COLO668 (cell line): Measurements from ENCODE around the gene ITCH.
"Not testable (repeated sequence)": the region's sequence is repeated elsewhere in the genome, so short reads cannot be mapped to it uniquely, and the experiment has no call there.

Source experiments
- DNase-seq: peaks from one replicate; lab custom pipeline; 2025; ENCODE audit not compliant: unreplicated experiment; lab: John Stamatoyannopoulos, UW

The ITCH gene

DNA sequence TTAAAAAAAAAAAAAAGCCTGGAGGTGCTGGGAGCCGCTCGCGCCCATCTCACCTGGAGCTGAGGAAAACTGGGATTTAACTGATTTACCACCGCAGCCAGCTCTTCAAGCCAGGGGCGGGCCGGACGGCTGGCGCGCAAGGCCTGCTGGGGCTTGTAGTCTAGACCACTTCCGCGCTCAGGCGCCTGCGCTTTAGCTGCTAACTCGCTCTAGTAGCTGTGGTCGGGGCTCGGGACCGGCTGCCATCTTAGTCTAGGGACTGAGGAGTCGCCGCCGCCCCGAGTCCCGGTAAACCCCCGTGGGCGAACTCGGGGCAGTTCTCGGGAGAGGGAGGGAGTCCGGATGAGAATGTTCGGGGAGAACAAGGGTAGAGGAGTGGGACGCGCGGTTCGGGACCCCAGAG is at the start of gene ITCH:
ITCH (plus strand) TSS at position 212 of the 403 bp plus-strand sequence. CDS start 30,539 bp downstream, outside the sequence.
- DNase-seq = peak; percentile 97

DNA sequence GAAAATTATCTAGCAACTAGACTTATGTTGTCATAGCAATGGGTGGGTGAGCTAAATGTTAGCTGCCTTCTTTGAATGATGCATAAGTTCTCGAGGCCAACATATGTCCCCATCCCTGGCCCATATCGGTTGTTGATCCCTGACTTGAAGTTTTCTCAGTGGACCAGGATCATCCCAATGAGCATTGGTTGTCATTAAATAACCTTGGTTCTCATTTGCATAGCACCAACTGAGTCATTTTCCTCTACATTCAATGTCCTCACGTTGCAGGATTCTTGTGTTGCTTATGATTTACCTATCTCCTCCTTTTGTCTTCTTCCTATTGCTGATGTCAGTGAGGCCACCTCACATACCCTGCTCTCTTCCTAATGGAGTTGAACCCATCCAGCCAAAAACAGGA is 47.8 kb upstream of the ITCH start:
- no peak for DNase-seq

DNA sequence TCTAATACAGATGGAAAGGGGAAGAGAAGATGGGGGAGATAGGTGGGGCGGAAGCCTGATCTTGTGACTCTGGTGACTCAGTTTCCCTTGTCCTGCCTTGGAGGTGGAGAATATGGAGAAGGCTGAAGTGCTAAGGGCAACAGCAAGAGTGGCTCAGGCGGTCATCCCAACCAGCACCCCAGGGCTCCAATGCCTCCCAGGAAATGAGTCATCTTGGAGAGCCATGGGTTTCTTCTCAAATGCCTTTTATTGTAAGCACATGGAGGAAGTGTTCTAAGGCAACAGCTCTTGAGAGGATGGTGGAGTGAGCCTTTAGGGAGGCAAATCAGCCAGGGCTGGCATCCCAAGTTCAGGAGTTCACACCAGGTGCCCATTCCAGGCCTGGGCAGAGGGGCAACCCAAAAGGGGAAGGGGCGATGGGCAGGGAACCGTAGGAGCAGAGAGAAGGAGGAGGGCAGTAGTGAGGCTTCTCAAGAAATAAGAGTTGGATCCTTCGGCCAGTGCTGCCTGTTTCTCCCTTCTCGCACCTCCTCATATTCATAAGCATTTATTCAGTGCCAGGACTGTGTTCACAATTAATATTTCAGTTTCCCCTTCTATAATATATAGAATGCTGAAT is 46.8 kb upstream of the ITCH start:
- no peak for DNase-seq

DNA sequence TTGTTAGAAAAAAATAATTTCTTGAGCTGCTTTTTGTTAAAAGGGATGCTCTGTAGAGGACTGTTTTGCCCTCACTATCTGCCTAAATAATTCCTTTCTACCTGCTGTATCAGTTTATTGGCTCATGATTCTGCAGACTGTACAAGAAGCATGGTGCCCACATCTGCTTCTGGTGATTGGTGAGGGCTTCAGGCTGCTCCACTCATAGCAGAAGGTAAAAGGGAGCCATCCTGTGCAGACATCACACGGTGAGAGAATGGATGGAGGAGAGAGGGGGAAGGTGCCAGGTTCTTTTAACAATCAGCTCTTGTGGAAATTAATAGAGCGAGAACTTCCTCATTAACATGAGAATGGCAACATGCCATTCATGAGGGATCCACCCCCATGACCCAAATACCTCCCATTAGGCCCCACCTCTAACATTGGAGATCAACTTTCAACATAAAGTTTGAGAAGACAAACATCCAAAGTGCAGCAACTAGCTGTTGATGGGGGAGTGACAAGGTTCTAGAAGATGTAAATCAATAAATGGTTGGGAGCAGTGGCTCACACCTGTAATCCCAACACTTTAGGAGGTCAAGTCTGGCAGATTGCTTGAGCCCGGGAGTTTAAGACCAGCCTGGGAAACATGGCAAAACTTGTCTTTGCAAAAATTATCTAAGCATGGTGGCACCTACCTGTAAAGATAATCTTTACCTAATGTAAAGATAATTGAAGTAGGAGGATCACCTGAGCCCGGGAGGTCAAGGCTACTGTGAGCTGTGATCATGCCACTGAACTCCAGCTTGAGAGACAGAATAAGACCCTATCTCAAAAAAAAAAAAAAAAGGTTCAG is 44.2 kb upstream of the ITCH start:
- DNase-seq = no peak

- DNase-seq = no peak
These were observed 42.2 kb upstream of the ITCH start for GRCh38 chr20:34320861-34321260.

GRCh38 chr20:34322267-34323105 is 40.6 kb upstream of the ITCH start:
- DNase-seq = no peak

DNA sequence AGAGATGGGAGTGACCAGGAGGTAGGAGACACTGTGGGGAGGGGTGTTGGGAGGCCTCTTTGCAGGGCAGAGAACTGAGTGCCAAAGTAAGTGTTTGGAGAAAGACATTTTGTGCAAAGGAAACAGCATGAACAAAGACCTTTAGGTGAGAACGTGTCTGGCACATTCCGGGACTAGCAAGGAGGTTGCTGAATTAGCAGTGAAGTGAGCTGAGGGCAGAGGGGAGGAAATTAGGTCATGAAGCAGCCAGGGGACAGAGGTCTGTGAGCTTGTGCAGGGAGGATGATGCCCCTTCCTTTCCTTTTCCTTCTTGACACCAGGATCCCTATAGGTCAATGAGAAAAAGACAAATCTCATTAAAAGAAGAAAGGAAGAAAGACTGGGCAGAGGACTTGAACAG is 38.5 kb upstream of the ITCH start:
- no peak for DNase-seq

DNA sequence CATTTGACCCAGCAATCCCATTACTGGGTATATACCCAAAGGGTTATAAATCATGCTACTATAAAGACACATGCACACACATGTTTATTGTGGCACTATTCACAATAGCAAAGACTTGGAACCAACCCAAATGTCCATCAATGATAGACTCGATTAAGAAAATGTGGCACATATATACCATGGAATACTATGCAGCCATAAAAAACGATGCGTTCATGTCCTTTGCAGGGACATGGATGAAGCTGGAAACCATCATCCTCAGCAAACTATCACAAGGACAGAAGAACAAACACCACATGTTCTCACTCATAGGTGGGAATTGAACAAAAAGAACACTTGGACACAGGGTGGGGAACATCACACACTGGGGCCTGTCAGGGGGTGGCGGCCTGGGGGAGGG is 34.9 kb upstream of the ITCH start:
- DNase-seq = not testable (repeated sequence)

DNA sequence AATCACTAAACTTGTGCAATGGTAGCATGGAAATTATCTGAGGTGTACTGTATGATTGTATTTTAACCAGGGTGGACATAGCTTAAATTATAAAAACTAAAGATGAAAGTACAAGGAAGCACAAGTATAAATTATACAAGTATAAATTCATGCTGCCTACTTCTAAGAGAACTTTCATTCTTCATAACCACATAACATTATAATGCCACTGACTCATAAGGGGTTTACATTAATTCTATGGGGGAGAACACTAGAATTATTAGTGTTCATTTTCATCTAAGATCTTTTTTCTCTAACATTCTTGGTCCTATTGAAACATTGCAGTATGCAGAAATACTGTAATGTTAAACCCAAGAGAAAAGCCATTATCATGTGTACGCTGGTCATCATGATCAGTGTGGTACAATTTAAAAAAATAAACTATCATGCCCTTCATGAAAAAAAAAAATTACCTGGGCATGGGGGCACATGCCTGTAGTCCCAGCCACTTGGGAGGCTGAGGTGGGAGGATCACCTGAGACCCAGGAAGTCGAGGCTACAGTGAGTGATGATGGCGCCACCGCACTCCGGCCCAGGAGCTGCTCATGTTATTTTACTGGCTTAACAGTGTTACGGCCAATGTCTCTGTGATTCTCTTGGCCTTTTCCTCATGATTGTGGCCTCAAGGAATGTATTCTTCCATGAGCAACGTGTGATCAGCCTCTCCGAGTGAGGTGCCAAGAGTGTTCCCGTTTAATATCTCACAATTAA is 34.0 kb upstream of the ITCH start:
- DNase-seq = no peak

DNA sequence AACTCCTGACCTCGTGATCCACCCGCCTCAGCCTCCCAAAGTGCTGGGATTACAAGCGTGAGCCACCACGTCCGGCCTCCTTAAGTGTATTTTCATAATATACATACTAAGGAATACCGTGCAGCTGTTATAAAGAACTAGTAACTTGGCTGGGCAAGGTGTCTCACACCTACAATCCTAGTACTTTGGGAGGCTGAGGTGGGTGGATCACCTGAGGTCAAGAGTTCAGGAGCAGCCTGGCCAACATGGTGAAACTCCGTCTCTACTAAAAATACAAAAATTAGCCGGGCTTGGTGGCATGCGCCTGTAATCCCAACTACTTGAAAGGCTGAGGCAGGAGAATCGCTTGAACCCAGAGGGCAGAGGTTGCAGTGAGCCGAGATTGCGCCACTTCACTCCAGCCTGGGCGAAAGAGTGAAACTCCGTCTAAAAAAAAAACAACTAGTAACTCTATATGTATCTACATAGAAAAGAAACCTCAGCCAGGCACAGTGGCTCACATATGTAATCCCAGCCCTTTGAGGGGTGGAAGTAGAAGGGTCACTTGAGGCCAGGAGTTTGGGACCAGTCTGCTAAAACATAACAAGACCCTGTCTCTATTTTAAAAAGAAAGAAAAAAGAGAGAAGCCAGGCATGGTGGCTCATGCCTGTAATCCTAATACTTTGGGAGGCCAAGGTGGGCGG is 32.1 kb upstream of the ITCH start:
- DNase-seq = not testable (repeated sequence)

- DNase-seq = no peak
These were observed 31.2 kb upstream of the ITCH start for GRCh38 chr20:34331838-34332237.

- DNase-seq = no peak
These were observed 30.7 kb upstream of the ITCH start for GRCh38 chr20:34332262-34332920.

DNA sequence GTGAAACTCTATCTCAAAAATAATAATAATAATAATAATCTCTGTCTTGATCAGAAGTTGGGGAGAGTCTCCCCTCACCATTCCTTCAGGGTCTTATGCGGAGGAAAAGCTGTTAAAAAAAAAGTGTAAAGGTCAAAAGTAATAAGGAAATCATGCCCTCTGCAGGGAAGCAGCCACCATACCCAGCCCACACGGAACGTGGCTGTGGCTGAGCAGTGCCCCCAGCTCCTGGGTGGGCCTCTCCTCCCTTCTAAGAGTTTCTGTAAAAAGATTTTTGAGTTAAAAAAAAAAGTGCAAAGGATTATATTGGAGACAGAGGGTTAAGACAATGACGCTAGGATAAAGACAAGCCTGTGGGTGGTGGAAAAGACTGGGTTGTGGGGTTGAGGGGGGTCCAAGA is 29.3 kb upstream of the ITCH start:
- DNase-seq = no peak

GRCh38 chr20:34334654-34335407 is 28.2 kb upstream of the ITCH start:
- DNase-seq = no peak

- no peak for DNase-seq
These were observed 25.5 kb upstream of the ITCH start for GRCh38 chr20:34337544-34337943.

- DNase-seq = no peak
These were observed 24.9 kb upstream of the ITCH start for GRCh38 chr20:34337982-34338726.

DNA sequence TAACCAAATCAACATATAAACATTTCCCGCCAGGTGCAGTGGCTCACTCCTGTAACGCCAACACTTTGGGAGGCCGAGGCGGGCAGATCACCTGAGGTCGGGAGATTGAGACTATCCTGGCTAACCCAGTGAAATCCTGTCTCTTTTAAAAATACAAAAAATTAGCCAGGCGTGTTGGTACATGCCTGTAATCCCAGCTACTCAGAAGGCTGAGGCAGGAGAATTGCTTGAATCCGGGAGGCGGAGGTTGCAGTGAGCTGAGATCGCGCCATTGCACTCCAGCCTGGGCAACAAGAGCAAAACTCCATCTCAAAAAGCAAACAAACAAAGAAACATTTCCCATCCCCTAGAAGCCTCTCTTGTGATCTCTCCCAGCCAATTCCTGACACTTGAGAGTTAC is 22.3 kb upstream of the ITCH start:
- not testable (repeated sequence) for DNase-seq

- not testable (repeated sequence) for DNase-seq
These were observed 21.9 kb upstream of the ITCH start for GRCh38 chr20:34341199-34341598.
